Heart left ventricle (tissue), 16 donors: Measurements from ENCODE around the gene NEUROG2. TPM values are rescaled to one million over a fixed set of nuclear protein-coding genes. Genes with fewer than 3 reads are reported as not detected.

Experiments
- ATAC-seq, 4 donors: fragments of 200-7000 bp; cut with Tn5 transposase; one replicate each; pipeline ENCODE4 v1.9.1; 2020 to 2022; ENCODE audit warnings: moderate library complexity in 4 of 4, mild to moderate bottlenecking in 3 of 4, moderate number of reproducible peaks in 1 of 4
- DNase-seq, 5 donors: peaks; one replicate each; pipeline ENCODE4 v3.0.0-alpha.2; 2020
- H3K27ac ChIP-seq, 12 donors: fragments of 200-600 bp; sonication (generic) in 4 of 12; one replicate each; pipeline versions ENCODE4 v1.5.0 to v1.8.0; 2016 to 2022; ENCODE audit warnings: mild to moderate bottlenecking in 2 of 12
- H3K27me3 ChIP-seq, 9 donors: fragments of 200-600 bp; sonication (generic) in 2 of 9; one replicate each; pipeline versions ENCODE4 v1.5.1 to v1.8.0; 2016 to 2022; ENCODE audit warnings: mild to moderate bottlenecking in 3 of 9
- H3K36me3 ChIP-seq, 9 donors: fragments of 200-600 bp; sonication (generic) in 2 of 9; one replicate each; pipeline versions ENCODE4 v1.5.0 to v1.8.0; 2018 to 2022; ENCODE audit warnings: mild to moderate bottlenecking in 2 of 9
- H3K4me1 ChIP-seq, 12 donors: fragments of 200-600 bp; sonication (generic) in 4 of 12; one replicate each; pipeline versions ENCODE4 v1.5.0 to v1.8.0; 2016 to 2022; ENCODE audit warnings: mild to moderate bottlenecking in 3 of 12
- H3K4me3 ChIP-seq, 12 donors: fragments of 200-600 bp; sonication (generic) in 4 of 12; one replicate each; pipeline versions ENCODE4 v1.5.0 to v1.8.0; 2017 to 2022; ENCODE audit warnings: mild to moderate bottlenecking in 9 of 12, moderate library complexity in 4 of 12
- H3K9me3 ChIP-seq, 12 donors: fragments of 200-600 bp; sonication (generic) in 4 of 12; one replicate each; pipeline versions ENCODE4 v1.5.0 to v1.8.0; 2016 to 2022; ENCODE audit warnings: mild to moderate bottlenecking in 1 of 12
- CTCF ChIP-seq, 12 donors: fragments of 200-600 bp; sonication (generic) in 4 of 12; IDR thresholded peaks; one replicate each; pipeline versions ENCODE4 v1.5.0 to v1.8.0; 2018 to 2022; ENCODE audit warnings: antibody characterized with exemption in 12 of 12, mild to moderate bottlenecking in 5 of 12
- POLR2A ChIP-seq, 2 donors: fragments of 450-650 bp; IDR thresholded peaks; one replicate each; pipeline ENCODE4 v1.6.1; 2017; ENCODE audit warnings: antibody characterized with exemption in 2 of 2, mild to moderate bottlenecking in 2 of 2, moderate library complexity in 2 of 2
- WGBS, 4 donors: extraction: QIAGEN DNeasy Blood & Tissue Kit in 2 of 4; methylation state at CpG; one replicate each; pipeline versions ENCODE4 v1.1.5 to v1.1.7; 2013 to 2018; 5-methylcytosine and 5-hydroxymethylcytosine counted together
- intact Hi-C, 10 donors: fragments of 100-400 bp; cut with DNase I; formaldehyde crosslinking; loops; one replicate each; pipeline versions ENCODE4 v1.11.1 to v1.14.2; 2022
- polyA plus RNA-seq, 2 donors: library from polyadenylated mRNA; stranded (reverse); fragments of 200-250 nt; gene quantifications; one replicate each; pipeline ENCODE4 v1.2.3, GENCODE V29; 2013
- total RNA-seq, 9 donors: library from RNA; depleted of rRNA in 2 of 9; stranded (reverse); fragments of >200 nt in 2 of 9; fragmentation: NEBNext Ultra II Directional in 3 of 9; extraction: Animal tissue kit (Norgen Biotek cat#: 25700) in 3 of 9; gene quantifications; one replicate each; pipeline versions ENCODE4 v1.1.0 to v1.2.4, GENCODE V29; 2016 to 2023
- donor health status: ischemic (EF 13 %, LVEDD 7.1; RV severe dilation, severe dysfunction).
- donor health status: healthy with polysubstance abuse.
- donor health status: DM: no; HTN: yes; CAD: no.
- donor health status: DM: no; HTN: no; CAD: no.
- donor health status: ischemic (EF 25% LVEDD 6.9; RV normal size, moderate dysfunction).
- donor health status: ischemic (EF 25% LVEDD 5.7; RV mildly dilated, moderate dysfunction).
- donor health status: healthy.
- donor health status: DM: yes; HTN: yes; CAD: no.
- donor health status: ischemic (EF 35%, LVEDD 5.7; RV mildly dilated, moderate dysfunction).
- donor health status: nonischemic (EF 11% LVEDD 7.7; RV severe dilation, severe dysfunction).
- donor health status: DM: yes; HTN: yes; CAD: no.
- donor health status: PGD.
- donor health status: ischemic (EF 29% LVEDD 5.4; RV normal size, mild dysfunction).
- donor health status: nonischemic (EF 23%, LVEDD 6.1; RV moderate dilation, normal function).

Gene NEUROG2
- total and polyA plus RNA-seq, 11 donors: not detected

GRCh38 chr4:112520598-112521122, 4.7 kb upstream of the NEUROG2 start:
- no peaks in the 10 kb centered on the region for H3K36me3 ChIP-seq
- DNase-seq (no peak), ATAC-seq (no peak)
- no peaks in the 10 kb centered on the region for H3K9me3 ChIP-seq
- H3K27ac ChIP-seq: no peak overlapping the region
- peaks cover 5 to 55% (median 25%) of the 10 kb centered on the region in 12 donors for H3K4me1 ChIP-seq
- WGBS, 4 donors: 3 to 4% (median 3%) methylated on average over 25 of the region's 25 CpGs
- TF ChIP-seq CTCF (IDR thresholded peaks at IDR 0.05) (no peak), POLR2A (IDR thresholded peaks at IDR 0.05) (no peak)
- peaks cover 70 to 100% (median 92%) of the 10 kb centered on the region in 9 donors for H3K27me3 ChIP-seq
- no peak overlapping the region for H3K4me3 ChIP-seq
- intact Hi-C loops: loop anchor here in 9 of 10 donors (5.0 to 10.0 kb wide), 4 partner anchors 193 to 446 kb away; no protein-coding TSS in a partner anchor

- intact Hi-C loops: loop anchor here in 9 of 10 donors (5.0 to 10.0 kb wide), 4 partner anchors 193 to 445 kb away; no protein-coding TSS in a partner anchor
Measured at GRCh38 chr4:112519689-112520597, 4.0 kb upstream of the NEUROG2 start.

GRCh38 chr4:112518675-112519074, 2.7 kb upstream of the NEUROG2 start:
- Histone ChIP-seq H3K4me1 (peaks cover 5 to 63% (median 23%) of the 10 kb centered on the region in 12 donors), H3K27me3 (peaks cover 85 to 100% (median 97%) of the 10 kb centered on the region in 9 donors), H3K36me3 (no peaks in the 10 kb centered on the region), H3K9me3 (no peaks in the 10 kb centered on the region), H3K4me3 (no peak overlapping the region), H3K27ac (no peak overlapping the region)
- ATAC-seq (no peak), DNase-seq (no peak)
- TF ChIP-seq POLR2A (IDR thresholded peaks at IDR 0.05) (no peak), CTCF (IDR thresholded peaks at IDR 0.05) (no peak)
- intact Hi-C loops: no loop called here

More at GRCh38 chr4:112519689-112520597, 4.0 kb upstream of the NEUROG2 start:
- 4 to 6% (median 5%) methylated on average over 21 of the region's 21 CpGs for WGBS, 4 donors
- ATAC-seq: no peak
- no peak overlapping the region for H3K27ac ChIP-seq
- H3K36me3 ChIP-seq: no peaks in the 10 kb centered on the region
- H3K27me3 ChIP-seq: peaks cover 76 to 100% (median 96%) of the 10 kb centered on the region in 9 donors
- no peak for DNase-seq
- H3K9me3 ChIP-seq: no peaks in the 10 kb centered on the region
- H3K4me1 ChIP-seq: peaks cover 5 to 60% (median 25%) of the 10 kb centered on the region in 12 donors
- TF ChIP-seq POLR2A (IDR thresholded peaks at IDR 0.05) (no peak), CTCF (IDR thresholded peaks at IDR 0.05) (no peak)
- H3K4me3 ChIP-seq: no peak overlapping the region

GRCh38 chr4:112517911-112518310, 1.9 kb upstream of the NEUROG2 start:
- Histone ChIP-seq H3K27me3 (peaks cover 82 to 100% (median 97%) of the 10 kb centered on the region in 9 donors), H3K36me3 (no peaks in the 10 kb centered on the region), H3K27ac (no peak overlapping the region), H3K9me3 (no peaks in the 10 kb centered on the region), H3K4me1 (peaks cover 5 to 56% (median 19%) of the 10 kb centered on the region in 12 donors), H3K4me3 (no peak overlapping the region)
- ATAC-seq: no peak
- TF ChIP-seq POLR2A (IDR thresholded peaks at IDR 0.05): no peak
- TF ChIP-seq CTCF (IDR thresholded peaks at IDR 0.05): no peak
- intact Hi-C loops: no loop called here
- 24 to 30% (median 27%) methylated on average over 3 of the region's 3 CpGs for WGBS, 4 donors
- no peak for DNase-seq
